K562 (cell line): ENCODE data around the gene TNKS2. TPM values are rescaled to one million over a fixed set of nuclear protein-coding genes. Genes with fewer than 3 reads are reported as not detected.

Source experiments
- ATF3 ChIP-seq, 2 experiments: fragments of 450-650 bp in 1 of 2; sonication (generic) in 1 of 2; formaldehyde crosslinking in 1 of 2; IDR thresholded peaks in 1 of 2; conservative IDR thresholded peaks in 1 of 2; 2 replicates each; pipeline versions ENCODE4 v1.6.1 to v1.8.1; 2016 to 2023; ENCODE audit warnings: mild to moderate bottlenecking in 2 of 2, moderate library complexity in 2 of 2, inconsistent platforms in 1 of 2, missing genetic modification reagents in 1 of 2
- BMI1 ChIP-seq: fragments of 150-350 bp; IDR thresholded peaks from 2 replicates; pipeline ENCODE4 v1.6.1; 2014; ENCODE audit warnings: low read length
- CBX8 ChIP-seq: fragments of 200-600 bp; sonication (generic); IDR thresholded peaks from 2 replicates; pipeline ENCODE4 v1.6.1; 2012; ENCODE audit warnings: borderline replicate concordance, mixed run types, low read depth, mild to moderate bottlenecking, moderate library complexity, mixed read lengths, low read length, control low read depth, inconsistent platforms; ENCODE audit not compliant: poor library complexity, severe bottlenecking; ENCODE audit errors: extremely low read depth
- HES1 ChIP-seq: fragments of 450-650 bp; IDR thresholded peaks from 2 replicates; pipeline ENCODE4 v1.6.1; 2016; ENCODE audit warnings: low read depth, mild to moderate bottlenecking, moderate library complexity
- HMGXB4 ChIP-seq: sonication (generic); formaldehyde crosslinking; IDR thresholded peaks from 2 replicates; pipeline ENCODE4 v1.8.1; 2023; ENCODE audit warnings: mild to moderate bottlenecking, missing genetic modification reagents
- JUNB ChIP-seq: fragments of 450-650 bp; formaldehyde crosslinking; conservative IDR thresholded peaks from 2 replicates; pipeline ENCODE4 v1.4.0; 2020; ENCODE audit warnings: mild to moderate bottlenecking
- KAT2B ChIP-seq: IDR thresholded peaks from one replicate; pipeline ENCODE4 v1.6.1; 2012; ENCODE audit warnings: low read depth, mild to moderate bottlenecking, control low read depth, inconsistent platforms, low read length, moderate library complexity
- MAFG ChIP-seq: fragments of 450-650 bp; conservative IDR thresholded peaks from 2 replicates; pipeline ENCODE4 v1.6.1; 2016; ENCODE audit warnings: missing genetic modification characterization, missing compliant biosample characterization
- MAFK ChIP-seq: IDR thresholded peaks from 2 replicates; pipeline ENCODE4 v1.6.1; 2011; ENCODE audit warnings: low read length, improper control_type of control experiment
- PHB2 ChIP-seq: fragments of 450-650 bp; IDR thresholded peaks from 2 replicates; pipeline ENCODE4 v1.6.1; 2017; ENCODE audit warnings: low read depth
- RBFOX2 ChIP-seq: fragments of 200-400 bp; formaldehyde crosslinking; IDR thresholded peaks from 2 replicates; pipeline ENCODE4 v1.6.1; 2017; ENCODE audit warnings: low read depth, mild to moderate bottlenecking, low read length, moderate library complexity
- SIRT6 ChIP-seq: IDR thresholded peaks from one replicate; pipeline ENCODE4 v1.6.1; 2012; ENCODE audit warnings: low read depth, mild to moderate bottlenecking, control low read depth, inconsistent platforms, low read length, moderate library complexity
- TGIF2 ChIP-seq: sonication (generic); formaldehyde crosslinking; IDR thresholded peaks from 2 replicates; pipeline ENCODE4 v1.8.1; 2022; ENCODE audit warnings: mild to moderate bottlenecking, missing genetic modification reagents, moderate library complexity
- WHSC1 ChIP-seq: IDR thresholded peaks from one replicate; pipeline ENCODE4 v1.6.1; 2012; ENCODE audit warnings: low read length, control low read depth, inconsistent platforms
- ZNF12 ChIP-seq: sonication (generic); formaldehyde crosslinking; IDR thresholded peaks from 2 replicates; pipeline ENCODE4 v1.4.0; 2020; ENCODE audit warnings: mild to moderate bottlenecking, missing genetic modification reagents
- ZNF280B ChIP-seq: fragments of 250-450 bp; sonication (Bioruptor Pico); IDR thresholded peaks from 2 replicates; pipeline ENCODE4 v1.5.1; 2021; ENCODE audit warnings: mild to moderate bottlenecking
- ZNF311 ChIP-seq: fragments of 250-450 bp; sonication (Bioruptor Pico); IDR thresholded peaks from 2 replicates; pipeline ENCODE4 v1.4.0; 2020; ENCODE audit warnings: mild to moderate bottlenecking, moderate library complexity
- ZNF316 ChIP-seq: fragments of 450-650 bp; IDR thresholded peaks from 2 replicates; pipeline ENCODE4 v1.6.1; 2016
- ZNF609 ChIP-seq: sonication (generic); formaldehyde crosslinking; IDR thresholded peaks from 2 replicates; pipeline ENCODE4 v1.8.1; 2023; ENCODE audit warnings: missing genetic modification reagents, mild to moderate bottlenecking, borderline replicate concordance
- ZSCAN32 ChIP-seq: fragments of 450-650 bp; formaldehyde crosslinking; IDR thresholded peaks from 2 replicates; pipeline ENCODE4 v1.4.0; 2020; ENCODE audit warnings: mild to moderate bottlenecking, moderate library complexity
- polyA plus RNA-seq, 8 experiments: library from polyadenylated mRNA; depleted of rRNA in 4 of 8; stranded (reverse) in 5 of 8; unstranded in 3 of 8; fragments of >200 nt; fragmentation: Nextera tagmentation in 2 of 8; fragmentation: Illumina TruSeq in 1 of 8; extraction: Ambion mirVana in 2 of 8; extraction: Trizol in 1 of 8; gene quantifications; 2 replicates each; pipeline versions ENCODE4 v1.2.1 to v1.2.3, GENCODE V29; 2011 to 2014; ENCODE audit warnings: inconsistent platforms in 1 of 8, missing spikeins in 1 of 8
- total RNA-seq, 7 experiments: library from RNA; depleted of rRNA in 6 of 7; stranded (reverse); fragments of >200 nt in 6 of 7; fragmentation: Illumina TruSeq in 2 of 7; extraction: Trizol in 2 of 7; gene quantifications; 2 replicates each; pipeline versions ENCODE4 v1.2.1 to v1.2.3, GENCODE V29; 2011 to 2021; ENCODE audit warnings: low replicate concordance in 1 of 7

Gene TNKS2
- total and polyA plus RNA-seq, 9 of the 15 experiments (the other 6 are each of a cell fraction or from before 2014, with no cell fraction given): 3.5 to 19.8 (median 8.6) TPM

- TF ChIP-seq WHSC1 (no peak), ZSCAN32 (no peak), JUNB (CRISPR knock-in tag) (no peak), RBFOX2 (no peak), TGIF2 (no peak), MAFK (peak; percentile 99), PHB2 (no peak), ZNF12 (CRISPR knock-in tag) (no peak), ZNF609 (CRISPR knock-in tag) (no peak), MAFG (tag) (peak; percentile 96), ATF3 (IDR thresholded peaks at IDR 0.05) (peak; percentile 64), ATF3 (CRISPR knock-in tag; conservative IDR thresholded peaks at IDR 0.05) (no peak), BMI1 (no peak), HMGXB4 (CRISPR knock-in tag) (no peak), ZNF311 (CRISPR knock-in tag) (no peak), SIRT6 (no peak), HES1 (no peak), ZNF316 (peak; percentile 98), ZNF280B (no peak), CBX8 (no peak), KAT2B (no peak)
Measured at GRCh38 chr10:91759581-91759986, 38.6 kb upstream of the TNKS2 start (continued).
